Stomach (tissue), 4 donors: ENCODE results near the gene PHF21A.

Experiments used
- CTCF ChIP-seq, 7 experiments: fragments of 450-650 bp in 4 of 7; fragments of 200-600 bp in 3 of 7; sonication (generic) in 3 of 7; IDR thresholded peaks; one replicate each; pipeline ENCODE4 v1.5.1; 2016 to 2019; ENCODE audit warnings: antibody characterized with exemption in 7 of 7, control low read depth in 2 of 7, mild to moderate bottlenecking in 1 of 7
- EP300 ChIP-seq: sonication (generic); formaldehyde crosslinking; IDR thresholded peaks from one replicate; pipeline ENCODE4 v1.6.1; 2017; ENCODE audit warnings: antibody characterized with exemption
- POLR2A ChIP-seq, 4 donors: fragments of 450-650 bp; IDR thresholded peaks; one replicate each; pipeline ENCODE4 v1.6.1; 2016; ENCODE audit warnings: antibody characterized with exemption in 4 of 4, control low read depth in 2 of 4, mild to moderate bottlenecking in 1 of 4, moderate library complexity in 1 of 4

- TF ChIP-seq CTCF (IDR thresholded peaks at IDR 0.05) (no peak), POLR2A (IDR thresholded peaks at IDR 0.05) (no peak), EP300 (no peak)
Observed at GRCh38 chr11:45887587-45887986, 233.7 kb downstream of the PHF21A start.
